Measurements from ENCODE around the gene COMP.
A peak's percentile ranks its signal among the peaks of the same experiment; 100 is the strongest.

The COMP gene

GRCh38 chr19:18768997-18769891 lies 21.9 kb downstream of the COMP start:
- DNase-seq, result no peak

GRCh38 chr19:18768046-18768771 lies 22.9 kb downstream of the COMP start:
- no peak for DNase-seq

GRCh38 chr19:18765224-18765623 lies 25.9 kb downstream of the COMP start:
- no peak for DNase-seq

GRCh38 chr19:18764591-18765051 lies 26.5 kb downstream of the COMP start:
- no peak for DNase-seq

- DNase-seq, result no peak
Measured at GRCh38 chr19:18763674-18764590, 27.2 kb downstream of the COMP start.

DNA sequence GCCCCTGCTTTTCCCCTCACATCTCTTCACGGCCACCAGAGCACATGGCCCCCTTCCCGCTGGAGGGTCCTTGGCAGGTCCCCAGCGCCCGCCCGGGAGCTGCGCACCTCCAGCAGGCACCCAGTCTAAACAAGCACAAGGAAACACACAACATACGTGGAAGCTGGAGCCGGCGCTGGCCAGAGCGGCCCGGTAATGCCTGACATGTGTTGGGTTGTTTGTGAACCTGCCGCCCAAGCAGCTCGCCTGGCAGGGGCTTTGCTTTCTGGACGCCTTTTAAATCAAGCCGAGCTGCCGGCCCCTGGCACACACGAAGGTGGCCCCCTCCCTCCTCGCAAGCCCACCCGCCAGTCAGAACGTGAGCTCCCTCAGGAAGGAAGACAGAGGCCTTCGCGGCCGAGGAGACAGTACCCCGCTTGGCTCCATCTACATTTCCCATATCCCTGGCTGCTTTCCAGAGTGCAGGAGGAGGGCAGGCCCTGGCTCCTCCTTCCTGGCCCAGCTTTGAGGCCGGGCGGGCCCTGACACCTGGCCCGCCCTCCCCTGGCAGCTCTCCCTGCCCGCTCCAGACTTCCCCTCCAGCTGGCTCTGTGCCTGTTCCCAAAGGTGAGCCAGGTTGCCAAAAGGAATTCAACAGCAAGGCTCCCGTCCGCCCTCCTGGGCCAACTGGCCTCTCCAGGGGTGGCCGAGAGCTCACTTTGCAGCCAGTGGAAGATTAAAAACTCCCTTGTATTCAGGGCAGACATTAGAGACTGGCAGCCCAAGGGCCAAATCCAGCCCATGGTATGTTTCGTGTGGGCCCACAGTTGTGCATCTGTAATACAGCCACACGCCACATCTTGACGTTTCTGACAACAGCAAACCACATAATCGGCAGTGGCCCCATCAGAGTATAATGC lies 28.7 kb downstream of the COMP start:
- peak; percentile 81 for DNase-seq

- no peak for DNase-seq
Measured at GRCh38 chr19:18761531-18762110, 29.5 kb downstream of the COMP start.

- no peak for DNase-seq
Measured at GRCh38 chr19:18760440-18761383, 30.4 kb downstream of the COMP start.

- no peak for DNase-seq
Measured at GRCh38 chr19:18759995-18760426, 31.1 kb downstream of the COMP start.

GRCh38 chr19:18759304-18759994 lies 31.7 kb downstream of the COMP start:
- DNase-seq, result no peak

DNA sequence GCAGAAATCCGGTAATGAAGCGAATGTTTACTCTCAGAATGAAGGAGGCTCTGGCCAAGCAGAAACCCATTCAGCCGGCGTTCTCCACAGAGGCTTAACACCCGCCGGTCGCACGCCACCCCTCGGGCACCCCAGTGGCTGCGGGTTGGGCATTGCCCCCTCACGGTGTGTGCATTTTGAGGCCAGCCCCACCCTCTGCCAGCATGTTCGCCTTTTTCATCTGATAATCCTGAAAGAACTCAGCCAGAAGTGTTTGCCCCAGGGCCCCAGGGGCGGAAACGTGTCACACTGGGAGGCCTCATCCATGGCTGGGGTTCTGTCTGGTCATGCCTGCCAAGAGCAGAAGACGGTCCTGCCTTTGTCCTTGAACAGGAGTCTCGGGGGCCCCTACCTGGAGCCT lies 34.2 kb downstream of the COMP start:
- DNase-seq, result no peak

DNA sequence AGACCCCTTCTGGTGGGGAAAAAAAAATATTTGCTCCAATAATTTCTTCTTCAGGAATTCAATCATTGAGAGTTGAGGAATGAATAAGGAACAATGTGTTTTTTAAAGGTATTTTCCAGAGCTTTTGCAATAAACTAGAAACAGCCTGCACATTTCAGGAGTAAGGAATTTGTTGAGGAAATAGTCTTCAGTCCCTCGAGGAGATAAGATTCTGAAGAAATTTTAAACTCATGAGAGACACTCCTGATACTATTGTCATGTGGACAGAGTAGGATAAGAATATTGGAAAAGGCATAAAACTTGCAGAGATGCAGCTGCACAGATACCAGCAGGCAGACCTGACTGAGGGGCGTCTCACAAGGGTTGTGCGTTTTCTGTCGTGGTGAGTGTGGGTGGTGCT lies 36.6 kb downstream of the COMP start:
- DNase-seq, result no peak

DNA sequence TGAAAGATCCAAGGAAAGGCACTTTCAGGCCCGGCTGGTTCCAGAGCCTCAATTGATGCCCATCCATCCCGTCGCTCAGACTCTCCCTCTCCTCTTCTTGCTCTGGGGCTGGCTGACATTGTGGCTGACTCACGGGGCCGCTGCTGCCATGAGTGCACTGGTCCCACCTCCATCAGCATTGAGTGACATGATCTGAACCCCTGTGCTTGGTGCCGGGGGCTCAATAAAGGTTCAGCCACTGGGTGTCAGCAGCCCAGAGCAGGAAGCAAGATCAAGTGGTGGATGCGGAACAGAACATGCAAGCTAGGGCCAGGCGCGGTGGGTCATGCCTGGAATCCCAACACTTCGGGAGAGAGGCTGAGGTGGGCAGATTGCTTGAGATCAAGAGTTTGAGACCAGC lies 39.5 kb downstream of the COMP start:
- no peak for DNase-seq

GRCh38 chr19:18750295-18750970 lies 40.7 kb downstream of the COMP start:
- DNase-seq, result no peak

GRCh38 chr19:18749362-18750231 lies 41.5 kb downstream of the COMP start:
- DNase-seq, result no peak

- no peak for DNase-seq
Measured at GRCh38 chr19:18746401-18747325, 44.4 kb downstream of the COMP start.

DNA sequence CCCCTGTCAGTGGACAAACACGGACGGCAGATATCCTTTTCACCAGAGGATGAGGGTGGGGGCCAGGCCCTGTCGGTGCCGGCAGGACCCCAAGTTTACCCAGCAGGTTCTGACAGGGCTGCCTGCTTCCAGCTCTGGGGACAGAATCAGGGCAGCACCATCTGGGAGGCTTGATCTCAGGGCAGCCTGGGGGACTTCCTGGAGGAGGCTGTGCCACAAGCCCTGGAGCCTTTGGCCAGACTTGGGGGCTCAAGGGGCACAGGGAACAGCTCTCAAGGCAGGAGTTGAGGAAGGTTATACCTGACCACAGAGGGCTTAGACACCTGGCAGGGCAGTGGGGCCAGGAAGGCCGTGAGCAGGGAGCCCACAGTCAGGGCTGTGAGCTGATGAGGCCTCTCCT lies 45.2 kb downstream of the COMP start:
- DNase-seq, result no peak
